Renal pelvis (tissue), 4 donors: ENCODE results near the gene IMMP2L. TPM values are rescaled to one million over a fixed set of nuclear protein-coding genes. Genes with fewer than 3 reads are reported as not detected.

Experiments
- DNase-seq: peaks from one replicate; pipeline ENCODE4 v3.0.0-alpha.2; 2013
- polyA plus RNA-seq, 3 donors: library from polyadenylated mRNA; unstranded; fragments of 120-200 nt; gene quantifications; one replicate each; pipeline ENCODE4 v1.2.1, GENCODE V29; 2013; ENCODE audit not compliant: insufficient read length in 3 of 3

Gene IMMP2L
- polyA plus RNA-seq, 3 donors = 42.8 to 50.0 (median 43.2) TPM

- no peak for DNase-seq
Observed at GRCh38 chr7:111003883-111004282, 558.4 kb downstream of the IMMP2L start.

DNA sequence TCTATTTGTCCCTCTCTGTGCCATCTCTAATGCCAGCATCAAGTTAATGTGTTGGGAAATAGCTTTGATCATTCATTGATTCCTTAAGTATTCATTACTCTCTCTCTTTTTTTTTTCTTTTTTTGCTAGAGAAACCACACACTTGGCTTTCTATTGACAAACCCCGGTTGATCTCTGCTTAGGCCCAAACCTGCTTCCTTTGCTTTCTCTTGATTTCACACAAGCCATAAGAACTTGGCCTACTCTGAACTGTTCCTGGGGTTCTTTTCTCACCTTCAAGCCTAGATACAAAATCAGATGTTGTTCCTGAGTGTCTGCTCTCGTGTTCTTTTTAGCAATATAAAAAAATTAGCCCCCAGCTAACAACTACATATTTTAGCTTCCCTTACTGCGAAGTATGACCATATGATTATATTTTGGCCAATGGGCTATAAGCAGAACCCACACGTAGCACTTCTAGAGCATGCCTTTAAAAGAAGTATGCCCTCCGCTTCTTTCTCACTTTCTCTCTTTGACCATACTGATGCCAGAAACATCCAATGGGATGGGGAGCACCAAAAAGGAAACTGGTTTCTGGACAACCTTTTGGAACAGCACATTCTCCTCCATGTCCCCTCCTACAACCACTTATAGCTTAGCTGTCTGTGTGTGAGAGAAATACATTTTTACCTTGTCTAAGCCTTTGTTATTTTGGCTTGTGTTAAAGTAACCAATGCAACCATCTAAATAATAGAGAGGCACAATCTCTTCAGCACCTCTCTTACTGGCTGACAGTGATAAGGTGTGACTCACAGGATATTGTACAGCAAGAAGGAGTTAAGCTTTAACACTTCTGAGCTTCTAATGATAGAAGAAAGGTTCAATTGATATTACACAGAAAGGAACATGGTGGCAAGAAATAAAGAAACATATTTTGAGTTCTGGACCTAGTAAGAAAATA, 568.0 kb downstream of the IMMP2L start:
- no peak for DNase-seq

DNA sequence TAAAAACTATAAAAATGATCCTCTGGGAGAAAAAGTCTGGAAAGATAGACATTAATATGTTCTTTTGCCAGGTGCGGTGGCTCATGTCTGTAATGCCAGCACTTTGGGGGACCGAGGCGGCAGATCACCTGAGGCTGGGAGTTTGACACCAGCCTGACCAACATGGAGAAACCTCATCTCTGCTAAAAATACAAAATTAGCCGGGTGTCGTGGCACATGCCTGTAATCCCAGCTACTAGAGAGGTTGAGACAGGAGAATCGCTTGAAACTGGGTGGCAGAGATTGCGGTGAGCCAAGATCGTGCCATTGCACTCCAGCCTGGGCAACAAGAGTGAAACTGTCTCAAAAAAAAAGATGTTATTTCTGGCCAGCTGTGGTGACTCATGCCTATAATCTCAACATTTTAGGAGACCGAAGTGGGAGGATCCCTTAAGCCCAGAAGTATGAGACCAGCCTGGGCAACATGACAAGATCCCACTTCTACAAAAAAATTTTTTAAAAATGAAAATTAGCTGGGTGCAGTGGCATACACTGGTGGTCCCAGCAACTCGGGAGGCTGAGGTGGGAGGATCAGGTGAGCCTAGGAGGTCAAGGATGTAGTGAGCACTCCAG, 573.3 kb downstream of the IMMP2L start:
- no peak for DNase-seq

- no peak for DNase-seq
Observed at GRCh38 chr7:110988348-110988747, 573.9 kb downstream of the IMMP2L start.

GRCh38 chr7:110987127-110987693, 575.1 kb downstream of the IMMP2L start:
- DNase-seq = no peak

- DNase-seq = no peak
Observed at GRCh38 chr7:110983822-110984456, 578.4 kb downstream of the IMMP2L start.

DNA sequence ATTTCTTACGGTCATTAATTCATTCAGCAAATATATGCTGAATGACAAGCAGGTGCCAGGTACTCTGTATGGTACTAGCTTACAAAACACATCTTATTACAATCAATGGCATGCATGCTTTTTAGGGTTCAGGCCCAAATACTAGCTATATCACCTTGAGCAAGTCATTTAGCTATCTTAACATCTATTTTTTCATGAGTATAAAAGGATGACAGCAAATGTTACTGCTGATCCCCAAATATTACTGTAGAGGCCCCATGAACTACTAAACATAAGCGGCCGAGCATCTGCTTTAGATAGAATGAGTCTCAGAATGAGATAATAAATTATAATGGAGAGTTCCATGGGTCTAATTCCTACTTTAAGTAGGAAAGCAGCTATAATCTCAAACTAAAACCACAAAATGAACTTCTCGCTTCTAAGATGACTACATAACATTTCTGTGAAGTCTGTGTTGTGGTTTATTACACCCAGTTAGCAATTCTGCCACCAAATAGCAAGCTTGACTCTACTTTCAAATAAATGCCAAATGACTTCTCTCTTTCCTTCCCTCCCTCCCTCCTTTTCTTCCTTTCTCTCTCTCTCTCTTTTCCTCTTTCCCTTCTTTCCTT, 585.1 kb downstream of the IMMP2L start:
- DNase-seq = no peak

DNA sequence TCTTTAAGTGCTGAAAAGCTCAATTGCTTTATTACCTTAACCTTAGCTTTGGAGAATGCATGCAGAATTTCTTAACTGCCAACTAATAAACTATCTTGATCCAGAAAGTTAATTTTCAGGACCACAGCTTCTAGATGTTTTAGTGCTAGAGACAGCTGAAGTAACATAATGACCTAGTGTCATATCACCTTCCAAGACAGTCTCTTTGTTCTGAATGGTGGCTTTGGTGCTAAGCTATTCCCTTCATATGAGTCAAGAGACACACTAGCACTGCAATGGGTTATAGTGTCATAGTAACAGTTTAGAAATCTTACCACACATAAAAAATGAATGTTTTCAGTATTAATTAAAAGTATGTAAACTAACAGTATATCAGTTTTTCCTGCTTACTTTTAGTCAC, 586.8 kb downstream of the IMMP2L start:
- DNase-seq = peak; percentile 15

GRCh38 chr7:110974441-110974840, 587.9 kb downstream of the IMMP2L start:
- no peak for DNase-seq

DNA sequence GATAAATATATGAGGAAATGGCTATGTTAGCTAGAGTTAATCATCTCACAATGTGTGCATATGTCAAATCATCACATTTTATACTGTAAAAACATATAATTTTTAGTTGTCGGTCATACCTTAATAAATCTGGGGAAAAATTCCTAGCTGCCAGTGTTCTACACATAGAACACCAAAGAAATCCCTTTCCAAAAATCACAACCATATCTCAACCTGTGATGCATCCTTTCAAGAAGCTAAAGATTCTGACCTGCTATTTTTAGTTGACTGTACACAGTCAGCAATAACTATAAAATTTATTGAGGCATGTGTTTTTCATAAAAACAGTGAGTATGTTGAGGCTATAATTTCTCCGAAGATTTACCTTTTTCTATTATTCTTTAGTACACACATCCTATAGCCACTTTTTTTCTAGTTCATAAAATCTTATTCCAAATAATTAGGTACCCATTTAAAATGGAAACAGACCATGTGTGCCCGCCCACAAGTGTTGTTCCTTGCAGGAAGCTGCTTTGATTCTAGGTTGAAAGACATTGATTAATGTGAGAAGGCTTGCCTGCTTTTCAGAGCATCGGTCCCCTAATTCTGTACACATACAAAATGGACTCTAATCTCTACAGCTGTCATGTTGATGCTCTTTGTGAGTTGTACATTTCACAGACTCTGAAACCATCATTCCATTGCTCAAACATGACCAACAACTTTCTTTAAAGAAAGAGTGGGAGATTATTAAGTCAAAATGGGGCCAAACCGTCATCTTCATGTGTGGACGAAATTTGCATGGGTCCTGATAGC, 588.9 kb downstream of the IMMP2L start:
- DNase-seq = no peak

- no peak for DNase-seq
Observed at GRCh38 chr7:110964775-110965174, 597.5 kb downstream of the IMMP2L start.

DNA sequence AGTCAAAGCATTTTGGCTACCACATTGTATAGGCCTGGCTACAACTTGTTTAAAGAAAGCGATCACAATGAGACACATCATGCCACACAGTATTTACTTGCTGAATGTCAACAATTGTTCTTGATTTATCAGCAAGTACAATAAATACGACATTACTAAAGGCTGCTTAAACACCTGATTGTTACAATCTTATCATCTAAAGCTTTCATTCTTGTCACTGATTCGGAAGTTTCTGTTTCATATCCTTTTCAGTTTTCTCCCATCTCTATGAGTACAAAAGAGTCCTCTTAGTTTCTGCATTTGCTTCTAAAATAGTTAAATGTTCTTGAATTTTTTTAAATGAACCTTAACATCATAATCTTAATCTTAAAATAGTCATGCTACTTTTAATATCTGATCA, 599.5 kb downstream of the IMMP2L start:
- DNase-seq = no peak

DNA sequence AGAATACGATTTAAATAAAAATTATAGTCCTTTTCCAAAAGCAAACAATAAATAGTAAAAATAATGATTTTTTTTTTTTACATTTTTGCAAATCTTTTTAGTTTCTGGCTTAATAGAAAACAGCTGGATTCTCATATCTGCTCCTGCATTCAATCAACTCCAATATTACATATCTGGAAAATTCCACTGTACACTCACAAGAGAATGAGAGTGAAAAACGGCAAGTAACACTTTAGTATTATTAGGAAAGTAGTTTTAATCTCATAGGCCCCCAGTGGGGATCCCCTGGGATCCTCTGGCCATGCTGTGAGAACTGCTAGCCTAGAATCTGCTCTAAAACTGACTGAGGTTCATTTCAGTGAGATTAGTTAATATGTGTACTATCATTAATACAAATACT, 599.9 kb downstream of the IMMP2L start:
- DNase-seq = no peak

GRCh38 chr7:110960811-110961210, 601.5 kb downstream of the IMMP2L start:
- DNase-seq = no peak

DNA sequence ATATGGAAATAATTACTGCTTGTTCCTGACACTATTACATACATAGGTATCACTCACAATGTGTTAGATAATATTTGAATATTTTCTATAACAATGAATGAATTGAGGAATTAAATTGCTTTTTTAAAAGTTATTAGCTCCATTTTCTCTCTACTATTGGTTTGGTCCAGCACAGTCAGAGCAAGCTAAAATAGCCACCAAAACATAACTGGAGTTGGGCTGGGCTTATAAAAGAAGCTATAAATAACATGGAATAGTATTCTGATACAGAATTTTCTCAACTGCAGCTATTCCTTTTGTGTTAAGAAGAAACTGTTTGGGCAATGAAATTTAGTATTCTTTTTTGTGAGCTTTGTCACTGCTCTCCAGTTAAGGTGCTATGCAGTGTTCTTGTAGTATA, 614.0 kb downstream of the IMMP2L start:
- DNase-seq = no peak

DNA sequence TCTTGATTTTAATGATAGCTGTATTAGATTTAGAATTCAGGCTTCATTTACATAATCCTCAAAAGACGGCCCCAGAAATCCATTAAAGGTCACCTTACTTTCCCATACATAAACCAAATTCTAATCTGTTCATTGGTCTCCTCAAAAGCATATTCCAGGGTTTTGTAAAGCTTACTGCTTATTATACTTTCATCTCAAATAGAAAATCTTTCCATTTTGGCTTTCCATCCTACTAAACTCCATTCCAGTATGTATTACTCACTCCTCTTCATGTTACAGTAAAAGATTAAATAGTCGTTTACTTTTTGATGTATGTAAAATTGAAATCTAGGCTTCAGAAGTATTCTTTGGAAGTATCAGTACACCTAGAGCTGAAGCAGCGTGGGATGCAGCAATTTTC, 614.9 kb downstream of the IMMP2L start:
- DNase-seq = no peak

DNA sequence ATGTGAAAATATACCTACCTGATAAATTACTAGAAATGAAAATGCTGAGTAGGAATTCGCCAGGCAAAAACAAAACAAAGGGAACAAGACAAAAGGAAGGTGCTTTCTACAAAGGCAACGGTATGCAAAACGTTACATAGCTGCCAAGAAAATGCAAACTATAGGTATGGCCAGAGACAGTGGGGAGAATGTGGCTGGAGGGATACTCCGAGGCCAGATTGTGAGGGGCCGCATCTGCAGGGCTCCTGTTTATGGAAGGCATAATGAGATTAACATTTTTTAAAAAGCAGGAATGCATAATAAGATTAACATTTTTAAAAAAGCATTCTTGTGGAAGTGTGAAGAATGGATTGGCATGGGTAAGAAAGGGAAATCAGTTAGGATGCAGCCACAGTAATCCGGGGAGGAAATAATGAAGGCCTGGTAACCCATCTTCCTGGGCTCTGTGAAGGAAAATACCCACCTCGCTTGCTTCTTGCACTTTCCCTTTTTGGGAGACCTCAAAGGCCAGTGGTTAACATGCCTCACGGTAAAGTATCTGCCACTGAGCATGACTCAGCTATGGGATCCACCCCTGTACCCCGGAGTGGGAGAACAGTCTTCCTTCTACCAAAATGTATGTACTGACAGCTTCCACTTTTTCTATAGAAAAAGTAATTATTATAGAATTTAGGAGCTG, 617.2 kb downstream of the IMMP2L start:
- no peak for DNase-seq

DNA sequence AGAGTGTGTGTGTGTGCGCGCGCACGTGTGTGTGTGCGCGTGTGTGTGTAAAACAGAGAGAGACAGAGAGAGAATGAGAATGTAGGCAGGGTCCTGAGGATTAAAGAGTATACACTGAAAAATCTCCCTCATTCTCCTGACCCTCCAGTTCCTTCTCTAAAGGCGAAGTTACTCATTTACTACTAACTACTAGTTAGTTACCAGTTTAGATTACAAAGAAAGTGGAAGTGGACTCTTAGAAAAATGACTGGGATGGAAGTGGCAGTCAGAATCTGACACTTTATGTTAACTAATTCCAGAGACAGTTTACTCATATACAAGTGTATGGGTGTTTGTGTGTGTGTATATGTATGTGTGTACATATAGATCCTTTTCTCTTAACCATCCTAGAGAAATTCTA, 617.8 kb downstream of the IMMP2L start:
- DNase-seq = no peak

DNA sequence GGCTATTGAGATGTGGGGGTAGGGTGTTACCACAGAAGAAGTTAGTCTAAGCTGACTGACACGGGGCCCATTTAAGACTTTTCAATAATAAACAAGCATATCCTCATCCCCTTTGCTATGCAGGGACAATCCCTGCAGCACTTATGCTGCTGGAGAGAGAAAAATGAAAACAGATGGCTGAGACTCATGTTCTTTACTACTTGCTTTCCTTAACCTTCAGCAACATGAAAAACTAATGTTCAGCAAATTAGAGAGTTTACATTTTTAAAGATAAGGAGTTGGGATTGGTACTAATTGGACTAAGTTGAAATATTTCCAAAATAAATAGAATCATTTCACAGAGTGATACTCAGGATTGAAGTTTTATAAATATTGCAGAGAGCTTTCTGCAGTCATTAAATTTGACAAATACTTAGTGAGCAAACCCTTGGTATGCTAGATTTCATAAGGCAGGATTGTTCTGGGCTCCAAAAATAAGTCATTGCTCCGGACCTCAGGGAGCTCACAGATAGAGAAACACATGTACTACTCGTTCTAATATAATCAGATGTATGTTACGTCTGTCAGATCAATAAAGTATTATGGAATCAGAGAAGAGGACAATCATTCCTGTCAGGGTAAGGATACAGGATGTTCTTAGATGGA, 618.5 kb downstream of the IMMP2L start:
- DNase-seq = no peak

- no peak for DNase-seq
Observed at GRCh38 chr7:110941385-110941784, 620.9 kb downstream of the IMMP2L start.
